Endothelial cell of umbilical vein (primary cell): ENCODE measurements around the gene TTLL5.

Experiments
- JUN ChIP-seq: IDR thresholded peaks from 2 replicates; pipeline ENCODE4 v1.6.1; 2011; ENCODE audit warnings: borderline replicate concordance, low read depth; ENCODE audit not compliant: insufficient read length, insufficient read depth
- POLR2A ChIP-seq: IDR thresholded peaks from 2 replicates; pipeline ENCODE4 v1.6.1; 2012; ENCODE audit warnings: low read depth, mild to moderate bottlenecking, control low read depth, low read length
- POLR2AphosphoS5 ChIP-seq: IDR thresholded peaks from 2 replicates; pipeline ENCODE4 v1.6.1; 2012; ENCODE audit warnings: low read depth, mild to moderate bottlenecking, control low read depth, low read length, moderate library complexity; ENCODE audit not compliant: insufficient read depth

DNA sequence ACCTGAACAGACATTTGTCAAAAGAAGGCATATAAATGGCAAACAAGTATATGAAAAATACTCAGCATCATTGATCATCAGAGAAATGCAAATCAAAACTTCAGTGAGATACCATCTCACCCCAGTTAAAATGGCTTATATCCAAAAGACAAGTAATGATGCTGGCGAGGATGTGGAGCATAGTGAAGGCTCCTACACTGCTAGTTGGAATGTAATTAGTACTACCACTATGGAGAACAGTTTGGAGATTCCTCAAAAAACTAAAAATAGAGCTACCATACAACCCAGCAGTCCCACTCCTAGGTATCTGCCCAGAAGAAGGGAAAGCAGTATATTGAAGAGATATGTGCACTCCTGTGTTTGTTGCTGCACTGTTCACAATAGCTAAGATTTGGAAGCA, 174.7 kb downstream of the TTLL5 start:
- no peak for TF ChIP-seq POLR2A
- no peak for TF ChIP-seq JUN
- no peak for TF ChIP-seq POLR2AphosphoS5
